ENCODE results near the gene IL3. TPM values are rescaled to one million over a fixed set of nuclear protein-coding genes. Genes with fewer than 3 reads are reported as not detected.

IL3 gene
- total and polyA plus RNA-seq, 2 experiments from 2014 or later = 0.37 TPM; not detected in 1

- H3K27ac ChIP-seq = no peak overlapping the region
- 87% methylated on average over 3 of the region's 3 CpGs for WGBS (ENCODE audit: low lambda C conversion rate, missing lambda C conversion rate)
- no peak for DNase-seq (ENCODE audit: low spot score)
- H3K4me1 ChIP-seq (ENCODE audit: insufficient read depth) = no peaks in the 10 kb centered on the region
- H3K4me3 ChIP-seq = no peak overlapping the region
- H3K9me2 ChIP-seq (replicated peaks; ENCODE audit: insufficient read depth) = no peaks in the 10 kb centered on the region
- no peak overlapping the region for H2AFZ ChIP-seq
- no peaks in the 10 kb centered on the region for H3K27me3 ChIP-seq
- H4K20me1 ChIP-seq (ENCODE audit: insufficient read depth, poor library complexity, severe bottlenecking) = no peaks in the 10 kb centered on the region
- no peak overlapping the region for H3K4me2 ChIP-seq
- H3K36me3 ChIP-seq (replicated peaks; ENCODE audit: insufficient read depth, low read depth) = no peaks in the 10 kb centered on the region
- H3K9me3 ChIP-seq (ENCODE audit: low read depth) = no peaks in the 10 kb centered on the region
- TF ChIP-seq CTCF (IDR thresholded peaks at IDR 0.05; ENCODE audit: poor library complexity) = no peak
- TF ChIP-seq EZH2 (IDR thresholded peaks at IDR 0.05; ENCODE audit: borderline replicate concordance) = no peak
- no peak for TF ChIP-seq EZH2phosphoT487 (IDR thresholded peaks at IDR 0.05; ENCODE audit: low read depth, severe bottlenecking, unreplicated experiment)
- no peaks in the 10 kb centered on the region for H3K79me2 ChIP-seq
Measured at GRCh38 chr5:132069994-132070393, 9.5 kb downstream of the IL3 start.

GRCh38 chr5:132070460-132071337, 10.2 kb downstream of the IL3 start:
- Histone ChIP-seq H3K27me3 (no peaks in the 10 kb centered on the region), H4K20me1 (ENCODE audit: insufficient read depth, poor library complexity, severe bottlenecking) (no peaks in the 10 kb centered on the region), H3K4me2 (no peak overlapping the region), H2AFZ (no peak overlapping the region), H3K79me2 (no peaks in the 10 kb centered on the region), H3K9me2 (replicated peaks; ENCODE audit: insufficient read depth) (no peaks in the 10 kb centered on the region), H3K36me3 (replicated peaks; ENCODE audit: insufficient read depth, low read depth) (no peaks in the 10 kb centered on the region), H3K4me3 (no peak overlapping the region), H3K4me1 (ENCODE audit: insufficient read depth) (no peaks in the 10 kb centered on the region), H3K27ac (no peak overlapping the region), H3K9me3 (ENCODE audit: low read depth) (no peaks in the 10 kb centered on the region)
- WGBS (ENCODE audit: low lambda C conversion rate, missing lambda C conversion rate) = 80% methylated on average over 13 of the region's 13 CpGs
- DNase-seq (ENCODE audit: low spot score) = no peak
- no peak for TF ChIP-seq EZH2phosphoT487 (IDR thresholded peaks at IDR 0.05; ENCODE audit: low read depth, severe bottlenecking, unreplicated experiment)
- TF ChIP-seq CTCF (IDR thresholded peaks at IDR 0.05; ENCODE audit: poor library complexity) = no peak
- no peak for TF ChIP-seq EZH2 (IDR thresholded peaks at IDR 0.05; ENCODE audit: borderline replicate concordance)

GRCh38 chr5:132071338-132071707, 10.9 kb downstream of the IL3 start:
- H2AFZ ChIP-seq = no peak overlapping the region
- TF ChIP-seq EZH2 (IDR thresholded peaks at IDR 0.05; ENCODE audit: borderline replicate concordance) = no peak
- no peak for TF ChIP-seq EZH2phosphoT487 (IDR thresholded peaks at IDR 0.05; ENCODE audit: low read depth, severe bottlenecking, unreplicated experiment)
- no peak for TF ChIP-seq CTCF (IDR thresholded peaks at IDR 0.05; ENCODE audit: poor library complexity)
- H3K4me2 ChIP-seq = no peak overlapping the region
- DNase-seq (ENCODE audit: low spot score) = no peak
- H3K79me2 ChIP-seq = no peaks in the 10 kb centered on the region
- no peak overlapping the region for H3K4me3 ChIP-seq
- no peaks in the 10 kb centered on the region for H3K4me1 ChIP-seq (ENCODE audit: insufficient read depth)
- no peaks in the 10 kb centered on the region for H3K36me3 ChIP-seq (replicated peaks; ENCODE audit: insufficient read depth, low read depth)
- H3K9me3 ChIP-seq (ENCODE audit: low read depth) = no peaks in the 10 kb centered on the region
- WGBS (ENCODE audit: low lambda C conversion rate, missing lambda C conversion rate) = 85% methylated on average over 2 of the region's 2 CpGs
- H3K9me2 ChIP-seq (replicated peaks; ENCODE audit: insufficient read depth) = no peaks in the 10 kb centered on the region
- no peaks in the 10 kb centered on the region for H3K27me3 ChIP-seq
- no peaks in the 10 kb centered on the region for H4K20me1 ChIP-seq (ENCODE audit: insufficient read depth, poor library complexity, severe bottlenecking)
- no peak overlapping the region for H3K27ac ChIP-seq

Measured in hepatocyte (in vitro differentiated cells).